Measurements from ENCODE around the gene YAP1.
A peak's percentile ranks its signal among the peaks of the same experiment; 100 is the strongest.

Gene YAP1

GRCh38 chr11:102117472-102118113, 7.3 kb downstream of the YAP1 start:
- no peak for DNase-seq

GRCh38 chr11:102118937-102119336, 8.7 kb downstream of the YAP1 start:
- DNase-seq = no peak

- no peak for DNase-seq
Observed at GRCh38 chr11:102119997-102120396, 9.8 kb downstream of the YAP1 start.

DNA sequence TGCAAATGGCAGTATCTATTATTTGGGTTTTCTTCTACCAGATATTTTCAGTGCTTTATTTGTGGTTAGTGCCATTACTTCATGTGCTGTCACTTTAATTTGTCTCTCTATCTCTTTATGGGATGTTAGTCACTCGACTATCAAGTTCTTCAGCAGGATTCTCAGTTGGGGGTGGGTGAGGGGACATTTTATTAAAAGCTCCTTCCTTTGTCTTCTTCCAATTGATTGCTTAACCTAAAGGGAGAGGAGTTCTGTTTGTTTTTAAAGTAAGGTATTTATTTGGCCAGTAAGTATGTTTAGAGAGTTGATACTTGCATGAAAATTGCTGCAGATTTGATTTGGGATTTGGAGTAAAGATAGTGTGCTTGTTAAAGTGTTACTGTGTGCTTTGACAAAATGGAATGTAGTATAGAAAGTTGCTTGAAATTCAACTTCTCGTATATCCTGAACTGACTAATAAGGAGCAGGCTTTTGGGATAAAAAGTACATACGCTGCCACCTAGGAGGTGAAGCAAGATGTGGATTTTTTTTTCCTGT, 10.3 kb downstream of the YAP1 start:
- DNase-seq = no peak

GRCh38 chr11:102121329-102121728, 11.1 kb downstream of the YAP1 start:
- DNase-seq = no peak

GRCh38 chr11:102134597-102134996, 24.4 kb downstream of the YAP1 start:
- no peak for DNase-seq

DNA sequence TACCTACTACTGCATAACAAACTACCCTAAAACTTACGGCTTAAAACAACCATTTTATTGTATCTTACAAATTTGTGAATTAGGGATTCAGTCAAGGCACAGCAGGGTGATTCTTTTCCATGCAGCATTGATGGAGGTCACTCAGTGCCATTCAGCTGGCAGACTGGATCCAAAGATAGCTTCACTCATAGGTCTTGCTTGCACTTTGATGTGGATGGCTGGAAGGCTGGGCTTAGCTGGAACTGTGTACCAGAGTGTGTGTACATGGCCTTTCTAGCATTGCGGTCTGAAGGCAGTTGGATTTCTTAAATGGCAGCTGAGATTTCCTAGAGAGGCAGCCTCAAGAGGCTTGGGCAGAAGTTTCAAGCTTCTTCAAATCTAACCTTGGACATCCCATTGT, 25.0 kb downstream of the YAP1 start:
- no peak for DNase-seq

- no peak for DNase-seq
Observed at GRCh38 chr11:102138223-102138622, 28.0 kb downstream of the YAP1 start.

- peak; percentile 16 for DNase-seq
Observed at GRCh38 chr11:102138670-102139069, 28.4 kb downstream of the YAP1 start.

- DNase-seq = no peak
Observed at GRCh38 chr11:102139081-102139498, 28.8 kb downstream of the YAP1 start.

- no peak for DNase-seq
Observed at GRCh38 chr11:102142333-102142732, 32.1 kb downstream of the YAP1 start.

DNA sequence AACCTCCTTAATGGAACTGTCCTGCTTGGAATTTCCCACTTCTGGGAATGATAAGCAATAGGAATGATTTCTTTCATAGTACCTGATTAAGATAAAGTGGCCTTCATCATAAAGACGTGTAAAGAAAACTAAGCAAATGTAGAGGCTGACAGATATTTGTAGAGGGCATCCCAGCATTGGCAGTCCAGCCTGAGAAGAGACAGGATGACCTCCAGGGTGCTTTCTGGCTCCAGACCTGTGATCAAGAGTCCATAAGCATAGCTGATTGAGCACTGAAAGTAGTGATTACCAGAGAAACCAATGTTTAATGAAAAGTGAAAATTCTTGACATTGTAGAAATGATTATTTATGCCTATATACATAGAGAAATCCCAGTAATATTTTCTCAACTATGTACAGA, 33.6 kb downstream of the YAP1 start:
- no peak for DNase-seq

- no peak for DNase-seq
Observed at GRCh38 chr11:102144357-102145355, 34.4 kb downstream of the YAP1 start.

DNA sequence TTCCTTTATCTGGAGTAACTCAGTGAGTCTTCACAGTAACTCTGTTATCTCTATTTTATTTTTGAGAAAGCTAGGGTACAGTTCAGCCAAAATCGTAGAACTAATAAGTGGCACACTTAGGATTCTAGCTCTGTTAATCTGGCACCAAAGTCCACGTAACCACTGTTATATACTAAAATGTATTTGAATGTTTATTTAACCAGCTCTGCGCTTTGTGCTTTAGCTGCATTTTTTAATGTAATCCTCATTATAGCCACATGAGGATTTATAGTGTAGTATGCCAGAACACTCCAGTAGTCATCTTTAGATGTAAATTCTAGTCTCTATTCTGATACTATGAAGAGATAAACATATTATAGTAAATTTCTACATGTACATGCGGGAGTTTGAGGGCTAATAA, 36.8 kb downstream of the YAP1 start:
- DNase-seq = no peak

- DNase-seq = no peak
Observed at GRCh38 chr11:102147632-102148031, 37.4 kb downstream of the YAP1 start.

- no peak for DNase-seq
Observed at GRCh38 chr11:102148059-102148458, 37.8 kb downstream of the YAP1 start.

GRCh38 chr11:102151784-102152525, 41.7 kb downstream of the YAP1 start:
- no peak for DNase-seq

DNA sequence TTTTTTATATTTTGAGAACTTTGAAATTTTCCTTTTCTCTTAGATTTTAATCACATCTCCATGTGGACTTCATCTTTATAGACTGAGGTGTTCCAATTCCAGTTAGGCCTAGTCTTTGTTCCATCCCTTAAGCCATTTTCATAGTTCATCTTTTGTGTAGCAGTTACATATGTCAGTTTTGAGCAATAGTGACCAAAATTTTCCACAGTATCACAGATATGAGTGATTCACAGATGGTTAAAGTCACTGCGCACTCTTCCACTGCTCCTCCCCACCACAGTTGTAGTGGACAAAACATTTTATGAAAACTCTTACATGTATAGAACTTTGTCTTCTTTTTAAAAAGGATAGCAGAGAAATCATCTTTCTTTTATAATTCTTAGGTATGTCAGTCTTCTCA, 42.8 kb downstream of the YAP1 start:
- no peak for DNase-seq

GRCh38 chr11:102154806-102155205, 44.6 kb downstream of the YAP1 start:
- DNase-seq = no peak

GRCh38 chr11:102155676-102156075, 45.4 kb downstream of the YAP1 start:
- DNase-seq = no peak

DNA sequence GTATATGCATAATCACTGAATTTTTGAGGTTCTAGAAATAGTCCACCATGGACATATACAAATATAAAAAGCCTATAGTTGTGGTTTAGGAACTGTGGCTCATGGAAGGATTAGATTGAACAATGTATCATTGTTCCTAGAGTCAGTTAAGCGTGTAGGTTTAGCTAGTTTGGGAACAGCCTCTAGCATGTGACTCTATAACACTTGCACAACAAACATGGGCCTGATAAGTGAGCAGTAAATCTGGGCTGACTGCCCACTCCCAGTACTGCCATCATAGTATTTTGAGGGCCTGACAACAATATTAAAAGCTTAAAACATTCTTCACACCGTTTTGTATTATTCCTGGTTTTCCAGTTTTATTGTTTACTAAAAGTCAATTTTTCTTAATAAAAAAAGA, 47.0 kb downstream of the YAP1 start:
- no peak for DNase-seq

GRCh38 chr11:102158164-102158735, 48.0 kb downstream of the YAP1 start:
- no peak for DNase-seq

- no peak for DNase-seq
Observed at GRCh38 chr11:102163368-102163767, 53.1 kb downstream of the YAP1 start.
